Heart left ventricle (tissue), 16 donors: ENCODE measurements around the gene ADAMTS12. TPM values are rescaled to one million over a fixed set of nuclear protein-coding genes. Genes with fewer than 3 reads are reported as not detected.
A peak's percentile ranks its signal among the peaks of the same experiment; 100 is the strongest.

ENCODE experiments used
- ATAC-seq, 4 donors: fragments of 200-7000 bp; cut with Tn5 transposase; one replicate each; pipeline ENCODE4 v1.9.1; 2020 to 2022; ENCODE audit warnings: moderate library complexity in 4 of 4, mild to moderate bottlenecking in 3 of 4, moderate number of reproducible peaks in 1 of 4
- DNase-seq, 5 donors: peaks; one replicate each; pipeline ENCODE4 v3.0.0-alpha.2; 2020
- H3K27ac ChIP-seq, 12 donors: fragments of 200-600 bp; sonication (generic) in 4 of 12; one replicate each; pipeline versions ENCODE4 v1.5.0 to v1.8.0; 2016 to 2022; ENCODE audit warnings: mild to moderate bottlenecking in 2 of 12
- H3K27me3 ChIP-seq, 9 donors: fragments of 200-600 bp; sonication (generic) in 2 of 9; one replicate each; pipeline versions ENCODE4 v1.5.1 to v1.8.0; 2016 to 2022; ENCODE audit warnings: mild to moderate bottlenecking in 3 of 9
- H3K36me3 ChIP-seq, 9 donors: fragments of 200-600 bp; sonication (generic) in 2 of 9; one replicate each; pipeline versions ENCODE4 v1.5.0 to v1.8.0; 2018 to 2022; ENCODE audit warnings: mild to moderate bottlenecking in 2 of 9
- H3K4me1 ChIP-seq, 12 donors: fragments of 200-600 bp; sonication (generic) in 4 of 12; one replicate each; pipeline versions ENCODE4 v1.5.0 to v1.8.0; 2016 to 2022; ENCODE audit warnings: mild to moderate bottlenecking in 3 of 12
- H3K4me3 ChIP-seq, 12 donors: fragments of 200-600 bp; sonication (generic) in 4 of 12; one replicate each; pipeline versions ENCODE4 v1.5.0 to v1.8.0; 2017 to 2022; ENCODE audit warnings: mild to moderate bottlenecking in 9 of 12, moderate library complexity in 4 of 12
- H3K9me3 ChIP-seq, 12 donors: fragments of 200-600 bp; sonication (generic) in 4 of 12; one replicate each; pipeline versions ENCODE4 v1.5.0 to v1.8.0; 2016 to 2022; ENCODE audit warnings: mild to moderate bottlenecking in 1 of 12
- POLR2A ChIP-seq, 2 donors: fragments of 450-650 bp; IDR thresholded peaks; one replicate each; pipeline ENCODE4 v1.6.1; 2017; ENCODE audit warnings: antibody characterized with exemption in 2 of 2, mild to moderate bottlenecking in 2 of 2, moderate library complexity in 2 of 2
- WGBS, 4 donors: extraction: QIAGEN DNeasy Blood & Tissue Kit in 2 of 4; methylation state at CpG; one replicate each; pipeline versions ENCODE4 v1.1.5 to v1.1.7; 2013 to 2018; 5-methylcytosine and 5-hydroxymethylcytosine counted together
- intact Hi-C, 10 donors: fragments of 100-400 bp; cut with DNase I; formaldehyde crosslinking; loops; one replicate each; pipeline versions ENCODE4 v1.11.1 to v1.14.2; 2022
- polyA plus RNA-seq, 2 donors: library from polyadenylated mRNA; stranded (reverse); fragments of 200-250 nt; gene quantifications; one replicate each; pipeline ENCODE4 v1.2.3, GENCODE V29; 2013
- total RNA-seq, 9 donors: library from RNA; depleted of rRNA in 2 of 9; stranded (reverse); fragments of >200 nt in 2 of 9; fragmentation: NEBNext Ultra II Directional in 3 of 9; extraction: Animal tissue kit (Norgen Biotek cat#: 25700) in 3 of 9; gene quantifications; one replicate each; pipeline versions ENCODE4 v1.1.0 to v1.2.4, GENCODE V29; 2016 to 2023
- TF ChIP-seq, protein P1 (sequence below), 12 donors: fragments of 200-600 bp; sonication (generic) in 4 of 12; IDR thresholded peaks; one replicate each; pipeline versions ENCODE4 v1.5.0 to v1.8.0; 2018 to 2022; ENCODE audit warnings: antibody characterized with exemption in 12 of 12, mild to moderate bottlenecking in 5 of 12
- donor health status: ischemic (EF 13 %, LVEDD 7.1; RV severe dilation, severe dysfunction).
- donor health status: healthy with polysubstance abuse.
- donor health status: DM: no; HTN: yes; CAD: no.
- donor health status: DM: no; HTN: no; CAD: no.
- donor health status: ischemic (EF 25% LVEDD 6.9; RV normal size, moderate dysfunction).
- donor health status: ischemic (EF 25% LVEDD 5.7; RV mildly dilated, moderate dysfunction).
- donor health status: healthy.
- donor health status: DM: yes; HTN: yes; CAD: no.
- donor health status: ischemic (EF 35%, LVEDD 5.7; RV mildly dilated, moderate dysfunction).
- donor health status: nonischemic (EF 11% LVEDD 7.7; RV severe dilation, severe dysfunction).
- donor health status: DM: yes; HTN: yes; CAD: no.
- donor health status: PGD.
- donor health status: ischemic (EF 29% LVEDD 5.4; RV normal size, mild dysfunction).
- donor health status: nonischemic (EF 23%, LVEDD 6.1; RV moderate dilation, normal function).

Gene ADAMTS12
- total and polyA plus RNA-seq, 11 donors: 0.72 to 4.7 (median 1.7) TPM

GRCh38 chr5:33891446-33891787, 373 bp downstream of the ADAMTS12 start:
- DNase-seq (no peak), ATAC-seq (no peak)
- Histone ChIP-seq H3K27ac (peak overlapping the region in 7 of 12 donors; percentile 17 to 59 (median 53)), H3K4me1 (peaks cover 0 to 30% (median 6%) of the 10 kb centered on the region in 12 donors), H3K4me3 (peak overlapping the region in 11 of 12 donors; percentile 21 to 61 (median 52)), H3K27me3 (peaks cover 0 to 45% (median 12%) of the 10 kb centered on the region in 9 donors), H3K36me3 (no peaks in the 10 kb centered on the region), H3K9me3 (no peaks in the 10 kb centered on the region)
- WGBS, 4 donors: 4 to 12% (median 8%) methylated on average over 6 of the region's 6 CpGs
- intact Hi-C loops: loop anchor here in 1 of 10 donors (10.0 kb wide), 1 partner anchor 117 kb away; no protein-coding TSS in a partner anchor
- no peak for TF ChIP-seq POLR2A (IDR thresholded peaks at IDR 0.05)
- TF ChIP-seq, protein P1, sequence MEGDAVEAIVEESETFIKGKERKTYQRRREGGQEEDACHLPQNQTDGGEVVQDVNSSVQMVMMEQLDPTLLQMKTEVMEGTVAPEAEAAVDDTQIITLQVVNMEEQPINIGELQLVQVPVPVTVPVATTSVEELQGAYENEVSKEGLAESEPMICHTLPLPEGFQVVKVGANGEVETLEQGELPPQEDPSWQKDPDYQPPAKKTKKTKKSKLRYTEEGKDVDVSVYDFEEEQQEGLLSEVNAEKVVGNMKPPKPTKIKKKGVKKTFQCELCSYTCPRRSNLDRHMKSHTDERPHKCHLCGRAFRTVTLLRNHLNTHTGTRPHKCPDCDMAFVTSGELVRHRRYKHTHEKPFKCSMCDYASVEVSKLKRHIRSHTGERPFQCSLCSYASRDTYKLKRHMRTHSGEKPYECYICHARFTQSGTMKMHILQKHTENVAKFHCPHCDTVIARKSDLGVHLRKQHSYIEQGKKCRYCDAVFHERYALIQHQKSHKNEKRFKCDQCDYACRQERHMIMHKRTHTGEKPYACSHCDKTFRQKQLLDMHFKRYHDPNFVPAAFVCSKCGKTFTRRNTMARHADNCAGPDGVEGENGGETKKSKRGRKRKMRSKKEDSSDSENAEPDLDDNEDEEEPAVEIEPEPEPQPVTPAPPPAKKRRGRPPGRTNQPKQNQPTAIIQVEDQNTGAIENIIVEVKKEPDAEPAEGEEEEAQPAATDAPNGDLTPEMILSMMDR (IDR thresholded peaks at IDR 0.05): no peak

DNA sequence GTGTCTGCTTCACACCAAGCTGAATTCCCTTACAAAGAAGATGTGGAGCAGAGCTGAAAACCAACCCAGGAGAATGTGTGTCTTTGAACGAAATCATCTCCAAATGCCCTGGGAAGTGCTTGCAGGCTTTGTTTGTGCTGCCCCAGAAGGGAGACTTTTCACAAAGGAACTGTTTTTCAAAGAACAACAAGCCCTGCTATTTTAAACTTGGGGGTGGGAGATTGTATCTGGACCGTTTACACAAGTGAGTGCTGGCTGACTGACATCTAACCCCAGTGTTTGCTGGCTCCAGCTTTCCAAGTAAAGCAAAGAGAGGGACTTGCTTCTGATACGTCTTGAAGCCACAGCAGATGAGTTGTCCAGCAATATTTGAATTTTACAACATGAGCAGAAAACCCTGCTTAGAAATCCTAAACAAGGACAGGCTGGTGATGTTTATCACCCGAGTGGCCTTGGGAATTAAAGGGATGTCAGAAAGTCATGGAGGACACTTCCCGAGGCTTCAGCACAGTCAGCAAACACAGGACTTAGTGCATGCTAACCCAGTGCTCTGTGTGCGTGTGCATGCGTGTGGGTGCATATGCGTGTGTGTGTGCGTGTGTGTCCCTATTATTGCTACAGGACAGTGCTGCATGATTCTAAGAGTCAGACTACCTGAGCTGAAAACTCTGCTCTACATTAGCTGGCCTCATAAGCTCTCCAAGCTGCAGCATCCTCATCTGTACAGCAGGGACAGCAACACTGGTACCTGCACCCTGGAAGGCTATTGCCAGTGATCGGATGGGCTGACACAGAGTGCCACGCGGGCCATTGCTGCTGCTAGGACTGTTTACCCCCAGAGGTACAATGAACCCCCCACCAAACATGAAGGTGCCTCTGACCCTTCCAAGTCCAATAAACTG, 1.4 kb downstream of the ADAMTS12 start:
- ATAC-seq: peak in 1 of 4 donors; percentile 18
- peaks cover 0 to 45% (median 12%) of the 10 kb centered on the region in 9 donors for H3K27me3 ChIP-seq
- no peaks in the 10 kb centered on the region for H3K36me3 ChIP-seq
- peak overlapping the region in 11 of 12 donors; percentile 14 to 61 (median 52) for H3K4me3 ChIP-seq
- intact Hi-C loops: loop anchor here in 1 of 10 donors (10.0 kb wide), 1 partner anchor 116 kb away; no protein-coding TSS in a partner anchor
- no peaks in the 10 kb centered on the region for H3K9me3 ChIP-seq
- no peak for DNase-seq
- WGBS, 4 donors: 37 to 52% (median 42%) methylated on average over 11 to 12 of the region's 12 CpGs
- TF ChIP-seq, protein P1 (IDR thresholded peaks at IDR 0.05): no peak
- no peak for TF ChIP-seq POLR2A (IDR thresholded peaks at IDR 0.05)
- peaks cover 0 to 30% (median 6%) of the 10 kb centered on the region in 12 donors for H3K4me1 ChIP-seq
- peak overlapping the region in 3 of 12 donors; percentile 35 to 53 (median 41) for H3K27ac ChIP-seq

DNA sequence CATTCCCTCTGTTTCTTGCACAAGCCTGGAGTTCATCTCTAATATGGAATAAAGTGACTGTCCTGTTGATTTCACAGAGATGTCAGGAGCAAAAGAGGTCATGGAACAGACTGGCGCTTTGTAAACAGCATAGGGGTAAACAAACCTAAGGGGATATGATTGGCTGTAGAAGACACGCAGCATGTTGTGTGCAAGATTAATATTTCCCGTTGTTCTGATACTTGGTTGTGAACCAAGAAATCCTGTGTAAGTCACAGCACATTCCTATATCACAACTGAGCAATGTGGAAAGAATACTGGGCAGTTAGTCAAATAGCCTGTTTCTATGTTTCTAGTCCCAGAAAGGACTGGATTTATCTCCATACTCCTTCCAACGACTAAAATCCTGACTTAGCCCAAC, 3.2 kb downstream of the ADAMTS12 start:
- H3K9me3 ChIP-seq: no peaks in the 10 kb centered on the region
- no peak for TF ChIP-seq POLR2A (IDR thresholded peaks at IDR 0.05)
- TF ChIP-seq, protein P1 (IDR thresholded peaks at IDR 0.05): no peak
- no peak for ATAC-seq
- H3K27me3 ChIP-seq: peaks cover 0 to 40% (median 12%) of the 10 kb centered on the region in 9 donors
- no peak for DNase-seq
- H3K4me1 ChIP-seq: peaks cover 0 to 30% (median 6%) of the 10 kb centered on the region in 12 donors
- H3K36me3 ChIP-seq: no peaks in the 10 kb centered on the region
- 58 to 67% (median 58%) methylated on average over 4 of the region's 4 CpGs for WGBS, 4 donors
- H3K4me3 ChIP-seq: no peak overlapping the region
- intact Hi-C loops: loop anchor here in 1 of 10 donors (5.0 kb wide), 1 partner anchor 36 kb away; no protein-coding TSS in a partner anchor
- no peak overlapping the region for H3K27ac ChIP-seq

- no peak overlapping the region for H3K27ac ChIP-seq
- peaks cover 0 to 23% (median 5%) of the 10 kb centered on the region in 12 donors for H3K4me1 ChIP-seq
- peaks cover 0 to 34% (median 12%) of the 10 kb centered on the region in 9 donors for H3K27me3 ChIP-seq
- ATAC-seq: no peak
- no peak overlapping the region for H3K4me3 ChIP-seq
- no peaks in the 10 kb centered on the region for H3K36me3 ChIP-seq
- 74 to 87% (median 84%) methylated on average over 3 of the region's 3 CpGs for WGBS, 4 donors
- no peak for DNase-seq
- intact Hi-C loops: loop anchor here in 1 of 10 donors (5.0 kb wide), 1 partner anchor 35 kb away; no protein-coding TSS in a partner anchor
- TF ChIP-seq, protein P1 (IDR thresholded peaks at IDR 0.05): no peak
- no peaks in the 10 kb centered on the region for H3K9me3 ChIP-seq
These were observed 4.5 kb downstream of the ADAMTS12 start for GRCh38 chr5:33887268-33887667.
